Measurements from ENCODE around the gene SVIL. TPM values are rescaled to one million over a fixed set of nuclear protein-coding genes. Genes with fewer than 3 reads are reported as not detected.

SVIL gene
- total RNA-seq, 2 experiments from 2014 or later, result 0.47 to 1.5 TPM

DNA sequence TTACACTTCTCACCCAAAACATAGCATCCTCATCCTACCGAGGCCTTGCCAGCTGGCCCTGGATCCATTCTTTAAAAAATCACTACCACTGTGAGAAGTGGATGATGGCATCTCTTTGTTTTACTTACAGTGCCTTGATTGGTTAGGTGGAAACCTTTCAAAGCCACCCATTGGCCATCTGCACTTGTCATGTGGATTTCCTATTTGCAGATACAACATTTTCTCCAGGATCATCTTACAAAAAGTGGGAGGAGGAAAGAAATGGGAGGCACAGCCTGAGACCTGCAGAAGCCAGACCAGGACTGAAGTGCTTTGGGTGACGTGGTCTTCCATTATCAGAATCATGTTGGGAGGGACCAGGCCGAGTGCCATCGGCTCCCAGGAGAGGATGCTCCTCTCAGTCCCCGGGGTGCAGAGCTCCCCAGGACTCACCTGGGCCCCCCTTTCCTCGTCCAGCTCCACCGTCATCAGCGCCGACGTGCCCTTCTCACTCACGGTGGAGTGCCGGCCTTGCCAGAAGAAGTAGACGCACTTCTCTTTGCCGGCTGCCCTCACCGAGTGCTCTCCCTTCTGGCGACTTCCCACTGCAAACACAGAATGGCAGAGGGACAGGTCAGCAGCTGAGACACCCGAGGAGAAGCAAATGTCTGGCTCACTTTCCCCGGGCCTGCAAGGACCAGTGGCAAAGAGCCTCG is 161.2 kb downstream of the SVIL start:
- Histone ChIP-seq H3K9me3 (ENCODE audit: low read length) (no peaks in the 10 kb centered on the region), H3K36me3 (ENCODE audit: insufficient read depth, low read length) (no peaks in the 10 kb centered on the region), H2AFZ (ENCODE audit: low read length) (no peak overlapping the region), H3K4me2 (ENCODE audit: low read length) (no peak overlapping the region), H3K27ac (ENCODE audit: low read depth, low read length, poor library complexity, severe bottlenecking) (no peak overlapping the region), H3K9me2 (ENCODE audit: insufficient read depth, low read length) (no peaks in the 10 kb centered on the region), H3K4me1 (ENCODE audit: insufficient read depth, low read length, poor library complexity, severe bottlenecking) (peaks cover 30% of the 10 kb centered on the region), H4K20me1 (ENCODE audit: insufficient read depth, low read length) (no peaks in the 10 kb centered on the region), H3K4me3 (ENCODE audit: low read depth, low read length, poor library complexity, severe bottlenecking) (no peak overlapping the region), H3K79me2 (ENCODE audit: insufficient read depth, low read depth, low read length) (no peaks in the 10 kb centered on the region)
- no TSS peak for BruUV-seq (replicated peaks)
- DNase-seq (ENCODE audit: low spot score), result no peak
- TF ChIP-seq EZH2phosphoT487 (IDR thresholded peaks at IDR 0.05; ENCODE audit: borderline replicate concordance, low read depth, low read length), result no peak
- TF ChIP-seq CTCF (conservative IDR thresholded peaks at IDR 0.05; ENCODE audit: low read length), result no peak
- CTCF ChIA-PET (ENCODE audit: unreplicated experiment), result no interaction called here
- intact Hi-C loops (cut with micrococcal nuclease; ENCODE audit: unreplicated experiment), result no loop called here
- POLR2A ChIA-PET, result no interaction called here

- CTCF ChIA-PET (ENCODE audit: unreplicated experiment), result no interaction called here
- Histone ChIP-seq H3K9me2 (ENCODE audit: insufficient read depth, low read length) (no peaks in the 10 kb centered on the region), H3K4me3 (ENCODE audit: low read depth, low read length, poor library complexity, severe bottlenecking) (no peak overlapping the region), H3K27ac (ENCODE audit: low read depth, low read length, poor library complexity, severe bottlenecking) (no peak overlapping the region), H3K36me3 (ENCODE audit: insufficient read depth, low read length) (no peaks in the 10 kb centered on the region), H3K9me3 (ENCODE audit: low read length) (no peaks in the 10 kb centered on the region), H4K20me1 (ENCODE audit: insufficient read depth, low read length) (no peaks in the 10 kb centered on the region), H3K79me2 (ENCODE audit: insufficient read depth, low read depth, low read length) (no peaks in the 10 kb centered on the region), H3K4me2 (ENCODE audit: low read length) (no peak overlapping the region), H3K4me1 (ENCODE audit: insufficient read depth, low read length, poor library complexity, severe bottlenecking) (peaks cover 25% of the 10 kb centered on the region), H2AFZ (ENCODE audit: low read length) (no peak overlapping the region)
- intact Hi-C loops (cut with micrococcal nuclease; ENCODE audit: unreplicated experiment), result no loop called here
- POLR2A ChIA-PET, result no interaction called here
- DNase-seq (ENCODE audit: low spot score), result no peak
- BruUV-seq (replicated peaks), result no TSS peak
- TF ChIP-seq EZH2phosphoT487 (IDR thresholded peaks at IDR 0.05; ENCODE audit: borderline replicate concordance, low read depth, low read length), result no peak
- no peak for TF ChIP-seq CTCF (conservative IDR thresholded peaks at IDR 0.05; ENCODE audit: low read length)
Measured at GRCh38 chr10:29473087-29473356, 161.7 kb downstream of the SVIL start.

DNA sequence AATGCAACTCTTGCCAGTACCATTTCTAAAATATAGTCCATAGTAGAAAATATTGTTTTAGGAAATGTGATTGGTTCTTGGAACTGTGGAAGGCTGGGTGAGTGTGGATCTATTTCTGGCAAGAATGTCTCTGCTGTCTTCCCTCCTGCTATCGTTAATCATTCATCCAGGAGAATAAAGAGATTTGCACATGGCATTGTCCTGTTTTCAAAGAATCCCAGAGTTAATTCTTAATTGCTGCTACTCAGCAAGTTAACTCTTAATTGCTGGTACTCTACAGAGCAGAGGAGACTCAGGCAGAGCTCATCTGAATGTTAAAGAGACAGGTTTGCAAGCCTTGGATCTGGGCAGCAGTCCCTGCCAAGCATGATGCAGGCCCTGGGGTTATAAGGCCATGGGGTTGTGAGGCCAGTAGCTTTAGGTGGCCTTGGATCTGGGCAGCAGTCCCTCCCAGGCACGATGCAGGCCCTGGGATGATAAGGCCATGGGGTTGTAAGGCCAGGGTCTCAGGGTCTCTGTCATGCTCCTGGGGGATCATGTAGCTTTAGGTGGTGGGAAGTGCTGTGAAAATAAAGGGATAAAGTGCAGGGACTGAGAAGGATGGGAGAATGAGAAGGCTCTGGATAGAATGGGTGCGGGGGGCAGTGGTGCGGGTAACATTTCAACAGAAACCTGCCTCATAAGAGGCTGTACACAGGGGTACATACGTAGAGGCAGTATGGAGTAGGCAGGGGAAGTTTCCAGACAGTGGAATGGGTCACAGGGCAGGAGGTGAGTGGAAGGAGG is 162.3 kb downstream of the SVIL start:
- intact Hi-C loops (cut with micrococcal nuclease; ENCODE audit: unreplicated experiment), result no loop called here
- Histone ChIP-seq H3K4me2 (ENCODE audit: low read length) (no peak overlapping the region), H3K4me1 (ENCODE audit: insufficient read depth, low read length, poor library complexity, severe bottlenecking) (peaks cover 19% of the 10 kb centered on the region), H2AFZ (ENCODE audit: low read length) (no peak overlapping the region), H3K9me3 (ENCODE audit: low read length) (no peaks in the 10 kb centered on the region), H3K36me3 (ENCODE audit: insufficient read depth, low read length) (no peaks in the 10 kb centered on the region), H4K20me1 (ENCODE audit: insufficient read depth, low read length) (no peaks in the 10 kb centered on the region), H3K9me2 (ENCODE audit: insufficient read depth, low read length) (no peaks in the 10 kb centered on the region), H3K79me2 (ENCODE audit: insufficient read depth, low read depth, low read length) (no peaks in the 10 kb centered on the region), H3K27ac (ENCODE audit: low read depth, low read length, poor library complexity, severe bottlenecking) (no peak overlapping the region), H3K4me3 (ENCODE audit: low read depth, low read length, poor library complexity, severe bottlenecking) (no peak overlapping the region)
- ChIA-PET CTCF (ENCODE audit: unreplicated experiment) (interaction anchor here (0.6 to 1.4 kb wide), 2 partner anchors 10 to 19 kb away, joined by 3 to 6 read pairs; no protein-coding TSS in a partner anchor), POLR2A (no interaction called here)
- BruUV-seq (replicated peaks), result no TSS peak
- TF ChIP-seq EZH2phosphoT487 (IDR thresholded peaks at IDR 0.05; ENCODE audit: borderline replicate concordance, low read depth, low read length) (no peak), CTCF (conservative IDR thresholded peaks at IDR 0.05; ENCODE audit: low read length) (no peak)
- no peak for DNase-seq (ENCODE audit: low spot score)
